ENCODE data around the gene HEATR5A.
"Not testable (repeated sequence)": the region's sequence is repeated elsewhere in the genome, so short reads cannot be mapped to it uniquely, and the experiment has no call there.

Gene HEATR5A

GRCh38 chr14:31420319-31421111, at the start of gene HEATR5A:
TSS of gene HEATR5A (minus strand) at chr14:31420550. CDS start at chr14:31402975, 17,575 bp downstream.
- TF ChIP-seq CTCF (IDR thresholded peaks at IDR 0.05; ENCODE audit: borderline replicate concordance, insufficient read depth, low read depth, low read length) = no peak
- peak within 1 kb of the TSS; percentile 71 for H3K4me3 ChIP-seq (ENCODE audit: low read depth, low read length)

GRCh38 chr14:31466554-31466953, 46.2 kb upstream of the HEATR5A start:
- H3K4me3 ChIP-seq (ENCODE audit: low read depth, low read length) = no peak overlapping the region
- TF ChIP-seq CTCF (IDR thresholded peaks at IDR 0.05; ENCODE audit: borderline replicate concordance, insufficient read depth, low read depth, low read length) = no peak

- no peak for TF ChIP-seq CTCF (IDR thresholded peaks at IDR 0.05; ENCODE audit: borderline replicate concordance, insufficient read depth, low read depth, low read length)
- H3K4me3 ChIP-seq (ENCODE audit: low read depth, low read length) = no peak overlapping the region
Measured at GRCh38 chr14:31465111-31465510, 44.8 kb upstream of the HEATR5A start.

GRCh38 chr14:31462450-31462849, 42.1 kb upstream of the HEATR5A start:
- not testable (repeated sequence) for H3K4me3 ChIP-seq (ENCODE audit: low read depth, low read length)

- TF ChIP-seq CTCF (IDR thresholded peaks at IDR 0.05; ENCODE audit: borderline replicate concordance, insufficient read depth, low read depth, low read length) = no peak
- H3K4me3 ChIP-seq (ENCODE audit: low read depth, low read length) = no peak overlapping the region
Measured at GRCh38 chr14:31461545-31461944, 41.2 kb upstream of the HEATR5A start.

GRCh38 chr14:31457665-31458659, 37.6 kb upstream of the HEATR5A start:
- TF ChIP-seq CTCF (IDR thresholded peaks at IDR 0.05; ENCODE audit: borderline replicate concordance, insufficient read depth, low read depth, low read length) = no peak
- H3K4me3 ChIP-seq (ENCODE audit: low read depth, low read length) = no peak overlapping the region

- TF ChIP-seq CTCF (IDR thresholded peaks at IDR 0.05; ENCODE audit: borderline replicate concordance, insufficient read depth, low read depth, low read length) = no peak
- peak within 1 kb of the TSS; percentile 59 for H3K4me3 ChIP-seq (ENCODE audit: low read depth, low read length)
Measured at GRCh38 chr14:31456841-31457664, 36.7 kb upstream of the HEATR5A start, which contains the start of gene DTD2. TSS of gene DTD2 (minus strand) at chr14:31457506. CDS start at chr14:31457393, 113 bp downstream.

All from GM12875 (cell line).